PC-9 (cell line): Measurements from ENCODE around the gene HAUS6. TPM values are rescaled to one million over a fixed set of nuclear protein-coding genes. Genes with fewer than 3 reads are reported as not detected.
A peak's percentile ranks its signal among the peaks of the same experiment; 100 is the strongest.

Experiments
- BruUV-seq: library from RNA; stranded (reverse); fragments of 400-500 nt; replicated peaks from 2 replicates; lab custom pipeline; 2021; lab: Mats Ljungman, UMichigan
- CTCF ChIA-PET: fragments of 300-600 bp; sonication (Branson Sonifier 250); formaldehyde crosslinking; loops from one replicate; lab custom pipeline; 2022; ENCODE audit warnings: antibody characterized with exemption; lab: Charles Lee
- POLR2A ChIA-PET: fragments of 300-600 bp; sonication (Branson Sonifier 250); formaldehyde crosslinking; loops from one replicate; lab custom pipeline; 2022; ENCODE audit warnings: antibody characterized with exemption; ENCODE audit not compliant: unreplicated experiment; lab: Charles Lee
- DNase-seq, 2 experiments: peaks; one replicate each; pipeline versions ENCODE4 v3.0.0 to v3.0.0-alpha.2; 2015 to 2022; ENCODE audit warnings: mixed read lengths in 1 of 2
- H2AFZ ChIP-seq: fragments of 200-600 bp; sonication (generic); 2 replicates; pipeline ENCODE4 v1.8.1; 2017; ENCODE audit warnings: antibody characterized with exemption
- H3F3A ChIP-seq: fragments of 200-600 bp; sonication (generic); 2 replicates; pipeline ENCODE4 v1.8.1; 2017; ENCODE audit warnings: antibody characterized with exemption, mild to moderate bottlenecking, low read depth; ENCODE audit not compliant: insufficient read depth
- H3K27ac ChIP-seq: fragments of 200-600 bp; sonication (generic); 2 replicates; pipeline ENCODE4 v1.6.1; 2016; ENCODE audit warnings: mixed run types
- H3K27me3 ChIP-seq: fragments of 200-600 bp; sonication (generic); 2 replicates; pipeline ENCODE4 v1.6.1; 2016; ENCODE audit warnings: low read depth, mixed run types; ENCODE audit not compliant: insufficient read depth
- H3K36me3 ChIP-seq: fragments of 200-600 bp; sonication (generic); 2 replicates; pipeline ENCODE4 v1.6.1; 2016; ENCODE audit warnings: low read depth, mixed run types
- H3K4me1 ChIP-seq: fragments of 200-600 bp; sonication (generic); replicated peaks from 2 replicates; pipeline ENCODE4 v1.6.1; 2016; ENCODE audit warnings: mixed run types; ENCODE audit not compliant: insufficient read depth
- H3K4me2 ChIP-seq: fragments of 200-600 bp; sonication (generic); 2 replicates; pipeline ENCODE4 v1.6.1; 2017; ENCODE audit warnings: mixed run types
- H3K4me3 ChIP-seq: fragments of 200-600 bp; sonication (generic); 2 replicates; pipeline ENCODE4 v1.6.1; 2016; ENCODE audit warnings: mixed run types
- H3K79me2 ChIP-seq: fragments of 200-600 bp; sonication (generic); 2 replicates; pipeline ENCODE4 v1.6.1; 2017; ENCODE audit warnings: low read depth, mixed run types
- H3K9me2 ChIP-seq: fragments of 200-600 bp; sonication (generic); 2 replicates; pipeline ENCODE4 v1.8.1; 2017; ENCODE audit warnings: mild to moderate bottlenecking; ENCODE audit not compliant: insufficient read depth
- H3K9me3 ChIP-seq: fragments of 200-600 bp; sonication (generic); 2 replicates; pipeline ENCODE4 v1.8.1; 2016; ENCODE audit warnings: low read depth; ENCODE audit not compliant: insufficient read depth
- H4K20me1 ChIP-seq: fragments of 200-600 bp; sonication (generic); 2 replicates; pipeline ENCODE4 v1.8.1; 2017; ENCODE audit not compliant: insufficient read depth
- CTCF ChIP-seq: fragments of 200-600 bp; sonication (generic); conservative IDR thresholded peaks from 2 replicates; pipeline ENCODE4 v1.6.1; 2017; ENCODE audit warnings: mixed run types, antibody characterized with exemption, mild to moderate bottlenecking, moderate library complexity
- EZH2 ChIP-seq: fragments of 200-600 bp; sonication (generic); IDR thresholded peaks from 2 replicates; pipeline ENCODE4 v1.8.0; 2017; ENCODE audit warnings: antibody characterized with exemption, low read depth
- intact Hi-C: fragments of 100-400 bp; cut with micrococcal nuclease; formaldehyde crosslinking; loops from one replicate; pipeline ENCODE4 v1.10.0; 2022; ENCODE audit not compliant: unreplicated experiment
- total RNA-seq: library from RNA; stranded (reverse); gene quantifications from 2 replicates; pipeline ENCODE4 v1.2.3, GENCODE V29; 2021

The HAUS6 gene
- total RNA-seq, 1 experiment from 2014 or later = 19.1 TPM

GRCh38 chr9:19130436-19130835 is 27.7 kb upstream of the HAUS6 start:
- no peaks in the 10 kb centered on the region; the same call in 1 of the 2 replicates for H3F3A ChIP-seq
- H3K36me3 ChIP-seq = no peaks in the 10 kb centered on the region
- intact Hi-C loops = no loop called here
- no peaks in the 10 kb centered on the region for H3K9me2 ChIP-seq
- no peak for DNase-seq
- BruUV-seq = no TSS peak
- H3K4me1 ChIP-seq = peaks cover 27% of the 10 kb centered on the region
- no peak overlapping the region for H3K4me2 ChIP-seq
- CTCF ChIA-PET = interaction anchor here (0.6 kb wide), 1 partner anchor 44 kb away, joined by 4 read pairs; no protein-coding TSS in a partner anchor
- no peaks in the 10 kb centered on the region for H3K79me2 ChIP-seq
- H3K4me3 ChIP-seq = no peak overlapping the region
- H3K9me3 ChIP-seq = no peaks in the 10 kb centered on the region
- no peaks in the 10 kb centered on the region for H4K20me1 ChIP-seq
- no peak overlapping the region for H2AFZ ChIP-seq
- no peaks in the 10 kb centered on the region for H3K27me3 ChIP-seq
- TF ChIP-seq CTCF = no peak
- no peak for TF ChIP-seq EZH2
- POLR2A ChIA-PET = no interaction called here
- peak overlapping the region; percentile 67 for H3K27ac ChIP-seq

DNA sequence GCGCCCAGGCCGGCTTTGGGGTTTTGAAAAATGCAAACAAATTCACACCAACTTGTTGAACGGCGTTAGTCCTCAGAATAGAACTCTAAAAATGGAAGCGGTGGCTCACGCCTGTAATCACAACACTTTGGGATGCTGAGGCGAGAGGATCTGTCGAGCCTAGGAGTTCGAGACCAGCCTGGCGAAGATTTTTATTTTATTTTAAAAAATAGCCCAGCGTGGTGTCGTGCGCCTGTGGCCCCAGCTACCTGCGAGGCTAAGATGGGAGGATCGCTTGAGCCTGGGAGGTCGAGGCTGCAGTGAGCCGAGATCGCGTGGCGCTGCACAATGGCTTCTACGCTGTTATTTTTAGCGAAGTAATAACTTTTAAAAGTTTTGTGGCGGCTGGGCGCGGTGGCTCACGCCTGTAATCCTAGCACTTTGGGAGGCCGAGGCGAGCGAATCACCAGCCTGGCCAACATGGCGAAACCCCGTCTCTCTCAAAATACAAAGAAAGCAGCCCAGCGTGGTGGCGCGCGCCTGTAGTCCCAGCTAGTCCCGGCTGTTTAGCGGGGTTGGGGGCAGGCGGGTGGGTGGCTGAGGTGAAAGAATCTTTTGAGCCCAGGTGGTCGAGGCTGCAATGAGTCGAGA is 25.3 kb upstream of the HAUS6 start:
- H3K36me3 ChIP-seq = no peaks in the 10 kb centered on the region
- no peak overlapping the region for H3K27ac ChIP-seq
- no peaks in the 10 kb centered on the region for H4K20me1 ChIP-seq
- no peak overlapping the region for H3K4me2 ChIP-seq
- intact Hi-C loops = no loop called here
- H3K9me3 ChIP-seq = no peaks in the 10 kb centered on the region
- no peaks in the 10 kb centered on the region for H3K27me3 ChIP-seq
- TF ChIP-seq CTCF (no peak), EZH2 (no peak)
- DNase-seq = no peak
- no peaks in the 10 kb centered on the region for H3K9me2 ChIP-seq
- H3K4me1 ChIP-seq = peaks cover 17% of the 10 kb centered on the region
- ChIA-PET POLR2A (no interaction called here), CTCF (no interaction called here)
- no peak overlapping the region for H2AFZ ChIP-seq
- H3F3A ChIP-seq = no peaks in the 10 kb centered on the region
- H3K79me2 ChIP-seq = no peaks in the 10 kb centered on the region
- no TSS peak for BruUV-seq
- H3K4me3 ChIP-seq = no peak overlapping the region

- Histone ChIP-seq H3K9me2 (no peaks in the 10 kb centered on the region), H4K20me1 (no peaks in the 10 kb centered on the region), H3K4me3 (no peak overlapping the region), H3K79me2 (no peaks in the 10 kb centered on the region), H3F3A (no peaks in the 10 kb centered on the region), H3K27ac (no peak overlapping the region), H2AFZ (no peak overlapping the region), H3K4me2 (no peak overlapping the region), H3K4me1 (peaks cover 3% of the 10 kb centered on the region), H3K9me3 (no peaks in the 10 kb centered on the region), H3K27me3 (no peaks in the 10 kb centered on the region), H3K36me3 (no peaks in the 10 kb centered on the region)
- ChIA-PET CTCF (no interaction called here), POLR2A (no interaction called here)
- TF ChIP-seq CTCF = no peak
- no peak for TF ChIP-seq EZH2
- no TSS peak for BruUV-seq
- DNase-seq = no peak
- intact Hi-C loops = no loop called here
Observed at GRCh38 chr9:19124430-19124793, 21.7 kb upstream of the HAUS6 start.
